Measurements from ENCODE around the gene LPCAT4.
"Not testable (repeated sequence)": the region's sequence is repeated elsewhere in the genome, so short reads cannot be mapped to it uniquely, and the experiment has no call there.

- TF ChIP-seq, protein P1, sequence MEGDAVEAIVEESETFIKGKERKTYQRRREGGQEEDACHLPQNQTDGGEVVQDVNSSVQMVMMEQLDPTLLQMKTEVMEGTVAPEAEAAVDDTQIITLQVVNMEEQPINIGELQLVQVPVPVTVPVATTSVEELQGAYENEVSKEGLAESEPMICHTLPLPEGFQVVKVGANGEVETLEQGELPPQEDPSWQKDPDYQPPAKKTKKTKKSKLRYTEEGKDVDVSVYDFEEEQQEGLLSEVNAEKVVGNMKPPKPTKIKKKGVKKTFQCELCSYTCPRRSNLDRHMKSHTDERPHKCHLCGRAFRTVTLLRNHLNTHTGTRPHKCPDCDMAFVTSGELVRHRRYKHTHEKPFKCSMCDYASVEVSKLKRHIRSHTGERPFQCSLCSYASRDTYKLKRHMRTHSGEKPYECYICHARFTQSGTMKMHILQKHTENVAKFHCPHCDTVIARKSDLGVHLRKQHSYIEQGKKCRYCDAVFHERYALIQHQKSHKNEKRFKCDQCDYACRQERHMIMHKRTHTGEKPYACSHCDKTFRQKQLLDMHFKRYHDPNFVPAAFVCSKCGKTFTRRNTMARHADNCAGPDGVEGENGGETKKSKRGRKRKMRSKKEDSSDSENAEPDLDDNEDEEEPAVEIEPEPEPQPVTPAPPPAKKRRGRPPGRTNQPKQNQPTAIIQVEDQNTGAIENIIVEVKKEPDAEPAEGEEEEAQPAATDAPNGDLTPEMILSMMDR (conservative IDR thresholded peaks at IDR 0.05) = not testable (repeated sequence)
- TF ChIP-seq EZH2 (IDR thresholded peaks at IDR 0.05; ENCODE audit: low read depth) = not testable (repeated sequence)
These were observed 42.0 kb upstream of the LPCAT4 start for GRCh38 chr15:34408973-34409372.
